ENCODE results near the gene DDX39B.

DNA sequence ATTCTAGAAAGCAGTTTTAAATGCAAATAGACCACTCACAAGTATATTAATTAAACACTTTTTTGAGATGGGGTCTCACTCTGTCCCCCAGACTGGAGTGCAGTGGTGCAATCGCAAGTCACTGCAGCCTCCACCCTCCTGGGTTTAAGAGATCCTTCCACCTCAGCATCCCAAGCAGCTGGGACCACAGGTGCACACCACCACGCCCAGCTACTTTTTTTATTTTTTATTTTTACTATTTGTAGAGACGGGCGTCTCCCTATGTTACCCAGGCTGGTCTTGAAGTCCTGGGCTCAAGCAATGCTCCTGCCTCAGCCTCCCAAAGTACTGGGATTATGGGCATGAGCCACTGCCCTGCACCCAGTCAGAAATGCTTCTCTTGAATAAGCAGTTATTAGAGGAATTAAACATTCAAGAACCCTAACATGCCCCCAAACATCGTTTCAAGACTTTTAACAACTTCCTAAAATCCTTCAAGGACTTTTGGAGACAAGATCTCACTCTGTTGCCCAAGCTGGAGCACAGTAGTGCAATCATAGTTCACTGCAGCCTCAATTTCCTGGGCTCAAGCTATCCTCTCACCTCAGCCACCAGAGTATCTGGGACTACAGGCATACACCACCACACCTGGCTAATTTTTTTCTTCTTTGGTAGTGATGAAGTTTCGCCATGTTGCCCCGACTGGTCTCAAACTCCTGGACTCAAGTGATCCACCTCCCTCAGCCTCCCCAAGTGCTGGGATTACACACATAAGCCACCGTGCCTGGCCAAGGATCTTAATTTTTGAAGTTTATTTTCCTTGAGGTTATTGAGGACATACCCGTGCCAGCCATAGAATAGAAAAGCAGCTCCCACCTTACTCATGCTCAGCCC, 9.8 kb downstream of the DDX39B start:
- TF ChIP-seq, protein P1, sequence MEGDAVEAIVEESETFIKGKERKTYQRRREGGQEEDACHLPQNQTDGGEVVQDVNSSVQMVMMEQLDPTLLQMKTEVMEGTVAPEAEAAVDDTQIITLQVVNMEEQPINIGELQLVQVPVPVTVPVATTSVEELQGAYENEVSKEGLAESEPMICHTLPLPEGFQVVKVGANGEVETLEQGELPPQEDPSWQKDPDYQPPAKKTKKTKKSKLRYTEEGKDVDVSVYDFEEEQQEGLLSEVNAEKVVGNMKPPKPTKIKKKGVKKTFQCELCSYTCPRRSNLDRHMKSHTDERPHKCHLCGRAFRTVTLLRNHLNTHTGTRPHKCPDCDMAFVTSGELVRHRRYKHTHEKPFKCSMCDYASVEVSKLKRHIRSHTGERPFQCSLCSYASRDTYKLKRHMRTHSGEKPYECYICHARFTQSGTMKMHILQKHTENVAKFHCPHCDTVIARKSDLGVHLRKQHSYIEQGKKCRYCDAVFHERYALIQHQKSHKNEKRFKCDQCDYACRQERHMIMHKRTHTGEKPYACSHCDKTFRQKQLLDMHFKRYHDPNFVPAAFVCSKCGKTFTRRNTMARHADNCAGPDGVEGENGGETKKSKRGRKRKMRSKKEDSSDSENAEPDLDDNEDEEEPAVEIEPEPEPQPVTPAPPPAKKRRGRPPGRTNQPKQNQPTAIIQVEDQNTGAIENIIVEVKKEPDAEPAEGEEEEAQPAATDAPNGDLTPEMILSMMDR (tag by site-specific recombination; IDR thresholded peaks at IDR 0.05): no peak
- no peak for TF ChIP-seq KLF17 (tag by site-specific recombination; IDR thresholded peaks at IDR 0.05)
- no peak for TF ChIP-seq ZNF121 (tag by site-specific recombination; IDR thresholded peaks at IDR 0.05)
- no peak for TF ChIP-seq ZBTB7A (tag by site-specific recombination; IDR thresholded peaks at IDR 0.05; ENCODE audit: low read depth)
